ENCODE measurements around the gene JUP. TPM values are rescaled to one million over a fixed set of nuclear protein-coding genes. Genes with fewer than 3 reads are reported as not detected.

JUP gene
- total RNA-seq, 2 donors from 2014 or later, result 0.32 to 0.45 TPM

- no peak overlapping the region for H3K4me3 Mint-ChIP-seq
- H3K9me3 Mint-ChIP-seq, result no peaks in the 10 kb centered on the region
- H3K27ac Mint-ChIP-seq, result no peak overlapping the region
- ATAC-seq (replicated peaks), result no peak
- peaks cover 4% of the 10 kb centered on the region for H3K27me3 Mint-ChIP-seq
- H3K4me1 Mint-ChIP-seq, result no peaks in the 10 kb centered on the region
- H3K36me3 Mint-ChIP-seq (ENCODE audit: low read depth), result no peaks in the 10 kb centered on the region
These were observed 23.7 kb downstream of the JUP start for GRCh38 chr17:41762841-41763240.

GRCh38 chr17:41762391-41762790 is 24.1 kb downstream of the JUP start:
- Mint-ChIP-seq H3K9me3 (no peaks in the 10 kb centered on the region), H3K4me1 (no peaks in the 10 kb centered on the region), H3K27me3 (peaks cover 4% of the 10 kb centered on the region)

DNA sequence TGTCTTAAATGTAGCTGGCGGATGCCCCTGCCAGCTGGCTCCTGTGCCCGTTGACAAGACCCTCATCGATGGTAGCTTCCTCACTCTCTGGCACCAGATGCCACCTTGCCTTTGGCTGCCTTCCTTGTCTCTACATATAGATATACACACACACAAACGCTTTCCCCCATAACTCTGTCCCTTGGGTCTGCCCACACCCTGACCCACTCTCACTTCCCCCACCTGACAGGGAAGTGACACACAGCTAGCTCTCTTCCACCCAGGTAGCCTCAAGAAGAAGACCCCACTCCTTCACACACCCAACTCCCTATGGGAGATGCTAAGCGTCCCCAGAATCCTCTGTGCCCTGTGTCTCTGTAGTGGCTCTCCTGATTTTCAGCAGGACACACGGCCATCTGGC is 25.6 kb downstream of the JUP start:
- H3K36me3 Mint-ChIP-seq (ENCODE audit: low read depth), result no peaks in the 10 kb centered on the region
- H3K4me3 Mint-ChIP-seq, result no peak overlapping the region
- H3K27me3 Mint-ChIP-seq, result peaks cover under 1% of the 10 kb centered on the region
- no peaks in the 10 kb centered on the region for H3K4me1 Mint-ChIP-seq
- H3K9me3 Mint-ChIP-seq, result no peaks in the 10 kb centered on the region
- ATAC-seq (replicated peaks), result no peak
- no peak overlapping the region for H3K27ac Mint-ChIP-seq

More at GRCh38 chr17:41762391-41762790, 24.1 kb downstream of the JUP start:
- no peak for ATAC-seq (replicated peaks)
- no peak overlapping the region for H3K27ac Mint-ChIP-seq
- no peaks in the 10 kb centered on the region for H3K36me3 Mint-ChIP-seq (ENCODE audit: low read depth)
- no peak overlapping the region for H3K4me3 Mint-ChIP-seq

GRCh38 chr17:41758601-41759000 is 27.9 kb downstream of the JUP start:
- Mint-ChIP-seq H3K27me3 (no peaks in the 10 kb centered on the region), H3K27ac (no peak overlapping the region), H3K9me3 (no peaks in the 10 kb centered on the region), H3K4me3 (no peak overlapping the region), H3K4me1 (no peaks in the 10 kb centered on the region), H3K36me3 (ENCODE audit: low read depth) (no peaks in the 10 kb centered on the region)
- ATAC-seq (replicated peaks), result no peak

- Mint-ChIP-seq H3K27ac (no peak overlapping the region), H3K9me3 (no peaks in the 10 kb centered on the region), H3K36me3 (ENCODE audit: low read depth) (no peaks in the 10 kb centered on the region), H3K4me1 (no peaks in the 10 kb centered on the region), H3K4me3 (no peak overlapping the region), H3K27me3 (peaks cover 3% of the 10 kb centered on the region)
- ATAC-seq (replicated peaks), result no peak
These were observed 32.4 kb downstream of the JUP start for GRCh38 chr17:41754066-41754465.

DNA sequence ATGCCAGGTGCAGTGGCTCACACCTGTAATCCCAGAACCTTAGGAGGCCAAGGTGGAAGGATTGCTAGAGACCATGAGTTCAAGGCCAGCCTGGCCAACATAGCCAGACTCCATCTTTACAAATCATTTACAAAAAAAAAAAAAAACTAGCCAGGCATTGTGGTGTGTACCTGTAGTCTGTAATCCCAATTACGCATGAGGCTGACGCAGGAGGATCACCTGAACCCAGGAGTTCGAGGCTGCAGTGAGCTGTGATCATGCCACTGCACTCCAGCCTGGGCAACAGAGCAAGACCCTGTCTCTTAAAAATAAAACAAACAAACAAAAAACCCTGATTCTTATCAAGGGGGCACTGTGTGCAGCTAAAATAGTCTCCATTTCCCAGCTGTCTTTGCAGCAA is 35.2 kb downstream of the JUP start:
- peaks cover 11% of the 10 kb centered on the region for H3K27me3 Mint-ChIP-seq
- no peak overlapping the region for H3K4me3 Mint-ChIP-seq
- no peak overlapping the region for H3K27ac Mint-ChIP-seq
- H3K9me3 Mint-ChIP-seq, result no peaks in the 10 kb centered on the region
- H3K36me3 Mint-ChIP-seq (ENCODE audit: low read depth), result no peaks in the 10 kb centered on the region
- H3K4me1 Mint-ChIP-seq, result no peaks in the 10 kb centered on the region
- no peak for ATAC-seq (replicated peaks)

GRCh38 chr17:41750862-41751261 is 35.6 kb downstream of the JUP start:
- Mint-ChIP-seq H3K9me3 (no peaks in the 10 kb centered on the region), H3K4me3 (no peak overlapping the region), H3K36me3 (ENCODE audit: low read depth) (no peaks in the 10 kb centered on the region), H3K27ac (no peak overlapping the region), H3K4me1 (no peaks in the 10 kb centered on the region), H3K27me3 (peaks cover 11% of the 10 kb centered on the region)
- ATAC-seq (replicated peaks), result no peak

DNA sequence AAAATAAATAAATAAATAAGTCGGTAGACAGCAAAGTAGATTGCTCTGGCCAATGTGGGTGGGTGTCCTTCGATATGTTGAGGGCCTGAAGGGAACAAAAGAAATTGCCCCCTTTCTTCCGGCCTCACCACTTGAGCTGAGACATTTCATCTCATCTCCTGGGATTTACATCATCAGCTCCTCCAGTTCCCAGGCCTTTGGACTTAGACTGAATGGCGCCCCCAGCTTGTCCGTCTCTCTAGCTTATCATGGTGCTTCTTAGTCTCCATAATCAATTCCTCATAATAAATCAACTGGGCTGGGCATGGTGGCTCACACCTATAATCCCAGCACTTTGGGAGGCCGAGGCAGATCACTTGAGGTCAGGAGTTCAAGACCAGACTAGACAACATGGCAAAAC is 38.2 kb downstream of the JUP start:
- no peak overlapping the region for H3K27ac Mint-ChIP-seq
- no peaks in the 10 kb centered on the region for H3K4me1 Mint-ChIP-seq
- H3K9me3 Mint-ChIP-seq, result no peaks in the 10 kb centered on the region
- no peak overlapping the region for H3K4me3 Mint-ChIP-seq
- peaks cover 11% of the 10 kb centered on the region for H3K27me3 Mint-ChIP-seq
- no peak for ATAC-seq (replicated peaks)
- no peaks in the 10 kb centered on the region for H3K36me3 Mint-ChIP-seq (ENCODE audit: low read depth)

GRCh38 chr17:41741709-41742108 is 44.8 kb downstream of the JUP start:
- no peaks in the 10 kb centered on the region for H3K4me1 Mint-ChIP-seq
- H3K27ac Mint-ChIP-seq, result no peak overlapping the region

GRCh38 chr17:41740506-41740905 is 46.0 kb downstream of the JUP start:
- H3K4me1 Mint-ChIP-seq, result no peaks in the 10 kb centered on the region

More at GRCh38 chr17:41741709-41742108, 44.8 kb downstream of the JUP start:
- H3K36me3 Mint-ChIP-seq (ENCODE audit: low read depth), result no peaks in the 10 kb centered on the region
- H3K9me3 Mint-ChIP-seq, result no peaks in the 10 kb centered on the region
- no peak for ATAC-seq (replicated peaks)
- peaks cover 9% of the 10 kb centered on the region for H3K27me3 Mint-ChIP-seq
- no peak overlapping the region for H3K4me3 Mint-ChIP-seq

DNA sequence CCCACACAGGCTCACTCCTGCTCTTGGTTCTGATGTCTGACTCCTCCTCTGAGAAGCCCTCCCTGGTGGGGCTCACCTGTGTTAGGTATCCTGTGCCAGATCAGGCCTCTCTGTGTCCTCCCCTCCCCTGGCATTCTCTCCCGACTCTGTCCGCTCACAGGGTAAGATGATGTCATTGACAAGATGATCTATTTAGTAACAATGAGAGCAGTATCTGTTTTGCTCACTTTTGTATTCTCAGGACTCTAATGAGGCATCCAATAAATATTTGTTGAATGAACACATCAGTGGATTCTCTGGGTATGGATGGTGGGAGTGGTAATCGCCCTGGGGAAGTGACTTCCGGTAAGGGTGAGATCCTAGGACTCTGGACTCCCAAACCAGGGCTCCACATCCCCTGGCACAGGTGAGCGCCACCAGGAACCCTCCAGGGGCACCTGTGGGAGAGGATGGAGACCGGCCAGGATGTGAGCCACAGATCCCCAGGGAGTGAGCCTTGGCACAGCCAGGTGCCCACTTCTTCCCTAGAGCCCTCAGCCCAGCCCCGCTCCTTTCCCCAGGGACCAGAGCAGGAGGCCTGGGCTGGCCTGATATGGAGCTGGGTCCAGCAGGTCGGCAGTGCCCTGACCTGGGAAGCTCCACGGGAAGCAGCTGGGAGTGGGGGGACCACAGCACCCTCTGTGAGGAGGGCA is 46.7 kb downstream of the JUP start:
- H3K27me3 Mint-ChIP-seq, result peaks cover 10% of the 10 kb centered on the region
- no peak overlapping the region for H3K27ac Mint-ChIP-seq
- H3K4me1 Mint-ChIP-seq, result no peaks in the 10 kb centered on the region
- ATAC-seq (replicated peaks), result no peak
- H3K9me3 Mint-ChIP-seq, result no peaks in the 10 kb centered on the region
- no peaks in the 10 kb centered on the region for H3K36me3 Mint-ChIP-seq (ENCODE audit: low read depth)
- no peak overlapping the region for H3K4me3 Mint-ChIP-seq

More at GRCh38 chr17:41740506-41740905, 46.0 kb downstream of the JUP start:
- Mint-ChIP-seq H3K4me3 (no peak overlapping the region), H3K27ac (no peak overlapping the region), H3K27me3 (peaks cover 9% of the 10 kb centered on the region), H3K36me3 (ENCODE audit: low read depth) (no peaks in the 10 kb centered on the region), H3K9me3 (no peaks in the 10 kb centered on the region)
- ATAC-seq (replicated peaks), result no peak

- ATAC-seq (replicated peaks), result no peak
- H3K36me3 Mint-ChIP-seq (ENCODE audit: low read depth), result no peaks in the 10 kb centered on the region
- H3K4me1 Mint-ChIP-seq, result no peaks in the 10 kb centered on the region
- H3K9me3 Mint-ChIP-seq, result no peaks in the 10 kb centered on the region
- no peak overlapping the region for H3K27ac Mint-ChIP-seq
- H3K27me3 Mint-ChIP-seq, result peaks cover 10% of the 10 kb centered on the region
- H3K4me3 Mint-ChIP-seq, result no peak overlapping the region
These were observed 47.8 kb downstream of the JUP start for GRCh38 chr17:41738801-41739112.

DNA sequence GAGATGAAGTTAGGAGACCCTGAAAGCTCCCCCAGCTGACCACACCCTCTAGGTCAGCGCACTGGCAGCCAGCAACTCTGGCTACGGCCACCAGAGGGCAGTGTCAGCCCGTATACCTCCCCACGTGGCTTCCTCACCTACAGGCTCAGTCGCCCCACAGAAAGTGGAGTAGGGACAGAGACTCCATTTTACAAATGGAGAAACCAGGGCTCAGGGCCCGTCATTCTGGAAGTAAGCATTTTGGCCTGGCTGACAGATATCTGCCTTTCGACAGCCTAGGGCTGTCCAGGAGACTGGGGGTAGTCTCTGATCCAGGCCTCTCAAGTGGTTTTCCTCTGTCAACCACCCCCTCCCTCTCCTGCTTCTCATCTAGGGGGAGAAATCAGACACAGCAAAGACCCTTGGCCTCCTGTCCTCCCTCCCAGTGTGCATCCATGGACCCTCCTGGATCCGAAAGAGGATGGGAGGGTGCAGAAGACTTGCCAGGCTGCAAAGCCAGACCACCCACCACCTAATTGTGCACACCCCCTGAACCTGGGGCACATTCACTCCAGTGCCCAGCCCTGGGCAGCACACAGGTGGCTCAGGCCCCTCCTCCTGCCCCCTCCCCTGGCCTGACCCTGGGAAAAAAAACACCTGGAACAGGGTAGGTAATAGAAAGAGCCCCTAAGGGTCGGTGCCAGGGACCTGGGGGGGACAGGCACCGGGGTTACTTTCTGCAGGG is 48.3 kb downstream of the JUP start:
- Mint-ChIP-seq H3K4me1 (no peaks in the 10 kb centered on the region), H3K36me3 (ENCODE audit: low read depth) (no peaks in the 10 kb centered on the region), H3K9me3 (no peaks in the 10 kb centered on the region), H3K27ac (peak overlapping the region; percentile 43), H3K4me3 (no peak overlapping the region), H3K27me3 (peaks cover 13% of the 10 kb centered on the region)
- ATAC-seq (replicated peaks), result peak; percentile 94

DNA sequence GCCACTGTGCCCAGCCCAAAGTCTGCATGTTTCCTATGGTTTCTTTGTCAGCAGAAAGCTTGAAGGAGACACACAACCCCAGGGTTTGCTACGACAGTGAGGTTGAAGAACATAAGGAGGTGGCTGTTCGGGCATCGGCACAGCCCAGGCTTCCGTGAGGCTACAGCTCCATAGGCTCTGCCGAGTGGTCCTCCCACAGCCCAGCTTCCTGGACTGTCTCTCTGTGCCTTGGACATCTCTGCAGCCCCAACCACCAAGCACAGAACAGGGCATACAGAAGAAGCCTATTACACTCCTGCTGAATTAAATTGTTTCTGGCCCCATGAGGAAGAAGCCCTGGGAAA is 48.9 kb downstream of the JUP start:
- Mint-ChIP-seq H3K9me3 (no peaks in the 10 kb centered on the region), H3K4me1 (no peaks in the 10 kb centered on the region), H3K36me3 (ENCODE audit: low read depth) (no peaks in the 10 kb centered on the region), H3K4me3 (peak overlapping the region; percentile 33), H3K27ac (no peak overlapping the region), H3K27me3 (peaks cover 14% of the 10 kb centered on the region)
- ATAC-seq (replicated peaks), result peak; percentile 14

DNA sequence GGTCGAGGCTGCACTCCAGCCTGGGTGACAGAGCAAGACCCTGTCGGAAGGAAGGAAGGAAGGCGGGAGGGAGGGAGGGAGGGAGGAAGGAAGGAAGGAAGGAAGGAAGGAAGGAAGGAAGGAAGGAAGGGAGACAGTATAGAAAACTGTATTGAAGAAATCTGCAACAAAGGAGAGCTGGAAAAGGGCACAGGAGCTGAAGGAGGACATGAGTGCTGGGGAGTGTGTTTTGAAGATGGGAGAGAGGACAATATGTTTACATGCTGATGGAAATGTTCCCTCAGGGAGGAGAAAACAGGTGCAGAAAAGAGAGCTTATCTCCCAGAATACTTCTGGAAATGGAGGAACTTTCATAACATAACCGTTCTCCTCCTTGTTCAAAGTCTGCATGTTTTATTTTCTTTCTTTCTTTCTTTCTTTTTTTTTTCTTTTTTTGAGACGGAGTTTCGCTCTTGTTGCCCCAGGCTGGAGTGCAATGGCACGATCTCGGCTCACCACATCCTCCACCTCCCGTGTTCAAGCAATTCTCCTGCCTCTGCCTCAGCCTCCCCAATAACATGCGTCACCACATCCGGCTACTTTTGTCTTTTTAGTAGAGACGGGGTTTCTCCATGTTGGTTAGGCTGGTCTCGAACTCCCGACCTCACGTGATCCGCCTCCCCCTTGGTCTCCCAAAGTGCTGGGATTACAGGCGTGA is 49.4 kb downstream of the JUP start:
- Mint-ChIP-seq H3K27me3 (peaks cover 19% of the 10 kb centered on the region), H3K4me1 (no peaks in the 10 kb centered on the region), H3K9me3 (no peaks in the 10 kb centered on the region), H3K36me3 (ENCODE audit: low read depth) (no peaks in the 10 kb centered on the region), H3K4me3 (peak overlapping the region; percentile 33), H3K27ac (no peak overlapping the region)
- ATAC-seq (replicated peaks), result no peak

Measured in activated T-helper 17 cell treated with anti-CD3 and anti-CD28 coated beads, Interleukin-2, amount 50 U/mL, for 72 hours (primary cell).